Measurements from ENCODE around the gene UCP1. TPM values are rescaled to one million over a fixed set of nuclear protein-coding genes. Genes with fewer than 3 reads are reported as not detected.

The UCP1 gene
- total RNA-seq, 4 donors from 2014 or later: not detected

DNA sequence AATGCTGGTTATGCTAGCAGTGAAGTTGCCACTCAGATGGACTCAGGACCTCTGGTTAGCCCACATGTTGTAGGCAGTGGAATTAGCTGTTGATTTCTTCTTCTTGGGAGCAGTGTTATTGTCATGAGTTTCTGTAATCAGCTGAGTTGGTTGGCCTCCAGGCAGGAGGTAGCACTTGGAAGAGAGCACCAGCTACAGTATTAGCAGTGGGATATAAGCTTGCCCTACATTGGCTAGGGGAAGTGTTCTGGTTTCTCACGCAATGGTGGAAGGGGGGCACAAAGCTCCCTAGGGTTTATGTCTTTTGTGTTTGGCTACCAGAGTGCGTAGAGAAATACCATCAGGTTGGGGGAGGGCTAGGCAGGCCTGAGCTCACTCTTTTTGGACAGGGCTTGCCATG, 34.0 kb upstream of the UCP1 start:
- WGBS, 2 donors: 82 to 91% methylated on average over 2 of the region's 2 CpGs

DNA sequence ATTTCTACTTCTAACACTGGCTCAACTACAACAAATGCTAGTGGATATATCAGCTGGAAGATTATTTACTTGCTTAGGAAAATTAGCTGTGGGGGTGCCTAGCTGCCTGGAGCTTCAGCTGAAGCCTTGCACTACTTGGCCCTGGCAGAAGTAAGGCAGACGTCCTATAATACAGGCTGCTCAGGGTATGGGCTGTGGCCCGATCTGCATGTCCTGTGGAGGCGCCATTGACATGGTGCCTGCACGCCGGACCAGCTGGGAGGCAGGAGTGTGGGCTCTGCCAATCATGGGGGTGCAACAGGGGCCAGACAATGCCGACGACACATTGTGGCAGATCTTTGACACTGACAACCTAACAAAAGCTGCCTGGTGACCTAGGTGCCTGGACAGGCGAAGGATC, 31.6 kb upstream of the UCP1 start:
- no peak for DNase-seq
- TF ChIP-seq, protein P1, sequence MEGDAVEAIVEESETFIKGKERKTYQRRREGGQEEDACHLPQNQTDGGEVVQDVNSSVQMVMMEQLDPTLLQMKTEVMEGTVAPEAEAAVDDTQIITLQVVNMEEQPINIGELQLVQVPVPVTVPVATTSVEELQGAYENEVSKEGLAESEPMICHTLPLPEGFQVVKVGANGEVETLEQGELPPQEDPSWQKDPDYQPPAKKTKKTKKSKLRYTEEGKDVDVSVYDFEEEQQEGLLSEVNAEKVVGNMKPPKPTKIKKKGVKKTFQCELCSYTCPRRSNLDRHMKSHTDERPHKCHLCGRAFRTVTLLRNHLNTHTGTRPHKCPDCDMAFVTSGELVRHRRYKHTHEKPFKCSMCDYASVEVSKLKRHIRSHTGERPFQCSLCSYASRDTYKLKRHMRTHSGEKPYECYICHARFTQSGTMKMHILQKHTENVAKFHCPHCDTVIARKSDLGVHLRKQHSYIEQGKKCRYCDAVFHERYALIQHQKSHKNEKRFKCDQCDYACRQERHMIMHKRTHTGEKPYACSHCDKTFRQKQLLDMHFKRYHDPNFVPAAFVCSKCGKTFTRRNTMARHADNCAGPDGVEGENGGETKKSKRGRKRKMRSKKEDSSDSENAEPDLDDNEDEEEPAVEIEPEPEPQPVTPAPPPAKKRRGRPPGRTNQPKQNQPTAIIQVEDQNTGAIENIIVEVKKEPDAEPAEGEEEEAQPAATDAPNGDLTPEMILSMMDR (IDR thresholded peaks at IDR 0.05): no peak
- TF ChIP-seq POLR2A (IDR thresholded peaks at IDR 0.05): no peak
- H3K27ac ChIP-seq: no peak overlapping the region
- intact Hi-C loops (cut with DNase I): no loop called here
- no peaks in the 10 kb centered on the region for H3K4me1 ChIP-seq
- 80 to 84% methylated on average over 2 to 8 of the region's 8 CpGs for WGBS, 2 donors
- no peaks in the 10 kb centered on the region for H3K9me3 ChIP-seq
- no peaks in the 10 kb centered on the region for H3K27me3 ChIP-seq
- H3K4me3 ChIP-seq (replicated peaks in 1 of 3): no peak overlapping the region
- H3K36me3 ChIP-seq: no peaks in the 10 kb centered on the region

More for the DNA sequence above, 34.0 kb upstream of the UCP1 start:
- intact Hi-C loops (cut with DNase I): no loop called here
- no peak for TF ChIP-seq POLR2A (IDR thresholded peaks at IDR 0.05)
- TF ChIP-seq, protein P1 (IDR thresholded peaks at IDR 0.05): no peak
- Histone ChIP-seq H3K4me3 (replicated peaks in 1 of 3) (no peak overlapping the region), H3K4me1 (no peaks in the 10 kb centered on the region), H3K36me3 (no peaks in the 10 kb centered on the region), H3K27me3 (no peaks in the 10 kb centered on the region), H3K27ac (no peak overlapping the region), H3K9me3 (no peaks in the 10 kb centered on the region)
- no peak for DNase-seq

DNA sequence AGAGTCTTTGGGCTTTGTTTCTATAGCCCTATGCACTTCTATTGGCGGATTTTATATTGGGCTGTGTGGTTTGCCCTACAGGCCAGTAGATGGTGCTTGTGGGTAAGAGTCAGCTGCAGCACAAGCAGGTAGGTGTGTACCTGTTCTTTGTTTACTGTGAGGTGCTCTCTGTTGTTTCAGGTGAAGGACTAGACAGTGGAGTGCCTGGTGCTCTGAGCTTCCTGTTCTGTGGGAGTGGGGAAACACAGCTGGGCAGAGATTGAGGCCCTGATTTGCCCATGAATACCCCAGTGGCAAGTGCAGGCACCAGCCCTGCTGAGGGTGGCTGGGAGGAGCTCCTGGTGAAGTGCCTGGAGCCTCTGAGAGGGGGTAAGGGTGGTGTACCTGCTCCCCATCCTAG, 26.3 kb upstream of the UCP1 start:
- intact Hi-C loops (cut with DNase I): loop anchor here (5.0 kb wide), 1 partner anchor 257 kb away; no protein-coding TSS in a partner anchor
- Histone ChIP-seq H3K4me3 (replicated peaks in 1 of 3) (no peak overlapping the region), H3K27ac (no peak overlapping the region), H3K9me3 (no peaks in the 10 kb centered on the region), H3K27me3 (no peaks in the 10 kb centered on the region), H3K36me3 (no peaks in the 10 kb centered on the region), H3K4me1 (no peaks in the 10 kb centered on the region)
- 33% methylated on average over 1 of the region's 1 CpG for WGBS, 2 donors
- peak; percentile 37 to 42 for DNase-seq
- TF ChIP-seq POLR2A (IDR thresholded peaks at IDR 0.05): no peak
- TF ChIP-seq, protein P1 (IDR thresholded peaks at IDR 0.05): peak; percentile 29 to 77 (median 68)

DNA sequence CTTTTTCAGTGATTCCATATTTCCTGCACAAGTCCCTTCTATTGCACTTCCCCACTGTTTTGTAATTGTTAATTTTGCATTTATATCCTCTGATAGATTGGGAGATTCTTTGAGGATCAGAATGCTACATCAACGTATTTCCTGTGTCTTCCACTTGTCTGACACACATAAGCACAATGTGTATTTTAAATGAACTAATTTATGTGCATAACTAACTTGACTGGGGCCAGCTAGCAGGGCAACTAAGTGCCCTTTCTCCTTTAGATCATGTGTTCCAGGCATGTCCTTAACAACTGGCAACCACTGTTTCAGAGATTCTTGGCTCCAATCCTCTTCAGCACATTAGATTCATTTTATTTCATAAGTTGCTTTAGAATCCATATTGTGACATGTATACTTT, 15.7 kb upstream of the UCP1 start:
- WGBS, 2 donors: 66 to 76% methylated on average over 1 of the region's 1 CpG
- no peak for DNase-seq
- no peaks in the 10 kb centered on the region for H3K4me1 ChIP-seq
- no peak overlapping the region for H3K4me3 ChIP-seq (replicated peaks in 1 of 3)
- H3K27me3 ChIP-seq: no peaks in the 10 kb centered on the region
- intact Hi-C loops (cut with DNase I): no loop called here
- no peak overlapping the region for H3K27ac ChIP-seq
- H3K36me3 ChIP-seq: no peaks in the 10 kb centered on the region
- no peaks in the 10 kb centered on the region for H3K9me3 ChIP-seq
- TF ChIP-seq POLR2A (IDR thresholded peaks at IDR 0.05): no peak
- TF ChIP-seq, protein P1 (IDR thresholded peaks at IDR 0.05): no peak

DNA sequence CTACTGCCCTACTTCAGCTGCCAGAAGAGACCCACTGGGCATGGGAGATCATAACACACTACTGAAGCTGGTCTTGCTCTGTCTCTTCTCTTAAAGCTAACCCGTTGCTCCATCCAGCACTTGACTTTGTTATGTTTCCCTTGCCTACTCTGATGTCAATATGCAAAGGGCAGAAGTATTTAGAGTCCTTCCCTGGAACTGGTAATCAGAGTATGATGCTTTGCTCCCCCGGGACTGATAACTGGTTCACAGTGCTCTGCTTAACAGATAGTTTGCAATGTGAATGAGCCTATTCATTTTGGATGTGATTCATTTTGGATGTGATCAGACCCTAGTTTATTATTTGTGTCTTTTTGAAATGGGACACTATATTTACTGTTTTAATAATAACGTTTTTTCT, 12.3 kb upstream of the UCP1 start:
- Histone ChIP-seq H3K9me3 (no peaks in the 10 kb centered on the region), H3K27ac (no peak overlapping the region), H3K4me1 (no peaks in the 10 kb centered on the region), H3K36me3 (no peaks in the 10 kb centered on the region), H3K27me3 (no peaks in the 10 kb centered on the region), H3K4me3 (replicated peaks in 1 of 3) (no peak overlapping the region)
- TF ChIP-seq, protein P1 (IDR thresholded peaks at IDR 0.05): no peak
- TF ChIP-seq POLR2A (IDR thresholded peaks at IDR 0.05): no peak
- no peak for DNase-seq
- intact Hi-C loops (cut with DNase I): no loop called here
- WGBS, 2 donors: 56 to 70% methylated on average over 3 of the region's 3 CpGs

Data from thyroid gland (tissue), 4 donors.